ENCODE results near the gene FDX1.

FDX1 gene

GRCh38 chr11:110446594-110446993 lies 16.8 kb downstream of the FDX1 start:
- TF ChIP-seq CTCF (IDR thresholded peaks at IDR 0.05; ENCODE audit: insufficient read depth, missing control alignments): no peak
- FAIRE-seq: no peak
- DNase-seq (ENCODE audit: insufficient read length, low spot score): no peak

GRCh38 chr11:110447343-110447742 lies 17.6 kb downstream of the FDX1 start:
- no peak for DNase-seq (ENCODE audit: insufficient read length, low spot score)
- no peak for FAIRE-seq
- no peak for TF ChIP-seq CTCF (IDR thresholded peaks at IDR 0.05; ENCODE audit: insufficient read depth, missing control alignments)

- TF ChIP-seq CTCF (IDR thresholded peaks at IDR 0.05; ENCODE audit: insufficient read depth, missing control alignments): peak; percentile 41
- FAIRE-seq: peak; percentile 51
- DNase-seq (ENCODE audit: insufficient read length, low spot score): no peak
Observed at GRCh38 chr11:110447897-110448745, 18.4 kb downstream of the FDX1 start.

GRCh38 chr11:110450246-110450645 lies 20.5 kb downstream of the FDX1 start:
- no peak for TF ChIP-seq CTCF (IDR thresholded peaks at IDR 0.05; ENCODE audit: insufficient read depth, missing control alignments)
- DNase-seq (ENCODE audit: insufficient read length, low spot score): no peak
- no peak for FAIRE-seq

- DNase-seq (ENCODE audit: insufficient read length, low spot score) (no peak), FAIRE-seq (no peak)
- no peak for TF ChIP-seq CTCF (IDR thresholded peaks at IDR 0.05; ENCODE audit: insufficient read depth, missing control alignments)
Observed at GRCh38 chr11:110452720-110453119, 23.0 kb downstream of the FDX1 start.

GRCh38 chr11:110453684-110454354 lies 24.1 kb downstream of the FDX1 start:
- FAIRE-seq: no peak
- TF ChIP-seq CTCF (IDR thresholded peaks at IDR 0.05; ENCODE audit: insufficient read depth, missing control alignments): no peak
- DNase-seq (ENCODE audit: insufficient read length, low spot score): no peak

GRCh38 chr11:110454609-110455008 lies 24.9 kb downstream of the FDX1 start:
- FAIRE-seq: no peak
- TF ChIP-seq CTCF (IDR thresholded peaks at IDR 0.05; ENCODE audit: insufficient read depth, missing control alignments): no peak
- DNase-seq (ENCODE audit: insufficient read length, low spot score): no peak

All from D721Med (cell line).